ENCODE results near the gene PRKCD. TPM values are rescaled to one million over a fixed set of nuclear protein-coding genes. Genes with fewer than 3 reads are reported as not detected.
A peak's percentile ranks its signal among the peaks of the same experiment; 100 is the strongest.

Gene PRKCD
- total and polyA plus RNA-seq, 9 of the 15 experiments (the other 6 are each of a cell fraction or from before 2014, with no cell fraction given) = 2.5 to 19.5 (median 6.1) TPM

- intact Hi-C loops (cut with micrococcal nuclease) = loop anchor here (5.0 kb wide), 1 partner anchor 67 kb away; no protein-coding TSS in a partner anchor
- TF ChIP-seq ELF2 (CRISPR knock-in tag; IDR thresholded peaks at IDR 0.05) = peak; percentile 86
- no peak for TF ChIP-seq CBX8 (IDR thresholded peaks at IDR 0.05; ENCODE audit: borderline replicate concordance, extremely low read depth, low read depth, low read length, poor library complexity, severe bottlenecking)
- TF ChIP-seq MLX (CRISPR knock-in tag; conservative IDR thresholded peaks at IDR 0.05) = no peak
- TF ChIP-seq ZNF586 (CRISPR knock-in tag; conservative IDR thresholded peaks at IDR 0.05) = no peak
- no peak for TF ChIP-seq RBM17 (IDR thresholded peaks at IDR 0.05; ENCODE audit: borderline replicate concordance, low read depth, low read length)
- TF ChIP-seq MEF2D (tag; conservative IDR thresholded peaks at IDR 0.05; ENCODE audit: low read depth) = no peak
- TF ChIP-seq POLR2AphosphoS5 (IDR thresholded peaks at IDR 0.05; ENCODE audit: control insufficient read depth, insufficient read depth, low read depth, low read length) = no peak
- no peak for TF ChIP-seq HNRNPUL1 (IDR thresholded peaks at IDR 0.05; ENCODE audit: low read length)
- no peak for TF ChIP-seq TSC22D4 (tag; IDR thresholded peaks at IDR 0.05)
- TF ChIP-seq SLC30A9 (CRISPR knock-in tag; IDR thresholded peaks at IDR 0.05) = no peak
- no peak for TF ChIP-seq PHB2 (IDR thresholded peaks at IDR 0.05; ENCODE audit: low read depth)
- TF ChIP-seq TRIM25 (IDR thresholded peaks at IDR 0.05; ENCODE audit: borderline replicate concordance) = no peak
- TF ChIP-seq RBBP5 (IDR thresholded peaks at IDR 0.05; ENCODE audit: borderline replicate concordance, insufficient read depth, low read length, poor library complexity, severe bottlenecking) = no peak
- TF ChIP-seq ILK (tag; IDR thresholded peaks at IDR 0.05; ENCODE audit: borderline replicate concordance, low read depth) = no peak
- no peak for TF ChIP-seq EP300 (IDR thresholded peaks at IDR 0.05; ENCODE audit: low read length)
- TF ChIP-seq DDX20 (tag; IDR thresholded peaks at IDR 0.05; ENCODE audit: low read depth) = no peak
- no peak for TF ChIP-seq NONO (IDR thresholded peaks at IDR 0.05; ENCODE audit: low read depth in 2 of 2, low read length in 1 of 2)
- no peak for TF ChIP-seq NUFIP1 (IDR thresholded peaks at IDR 0.05; ENCODE audit: partially characterized antibody)
Observed at GRCh38 chr3:53130179-53131061, 30.6 kb upstream of the PRKCD start, which contains the start of gene RFT1. TSS of gene RFT1 (minus strand) at chr3:53130435. CDS start at chr3:53130400, 35 bp downstream.

More at GRCh38 chr3:53130179-53131061, 30.6 kb upstream of the PRKCD start, which contains the start of gene RFT1:
- BruUV-seq (replicated peaks) = TSS peak; percentile 97
- peak; percentile 74 for FAIRE-seq
- Histone ChIP-seq H3K4me1 (replicated peaks in 1 of 2; ENCODE audit: control insufficient read depth in 2 of 2, insufficient read depth in 2 of 2, low read length in 2 of 2) (peaks cover 11 to 16% of the 10 kb centered on the region in 2 experiments; a peak in 3 of 5 replicates), H4K20me1 (replicated peaks; ENCODE audit: control insufficient read depth, insufficient read depth, low read length) (no peaks in the 10 kb centered on the region), H3K36me3 (ENCODE audit: control insufficient read depth, insufficient read depth, low read length) (peaks cover 5% of the 10 kb centered on the region; the same call in 2 of the 3 replicates), H3K4me3 (peak within 1 kb of the TSS; percentile 92), H3K9me1 (ENCODE audit: control insufficient read depth, insufficient read depth, low read length) (no peaks in the 10 kb centered on the region), H2AFZ (ENCODE audit: low read depth, low read length) (peak within 1 kb of the TSS; percentile 99), H3K9ac (ENCODE audit: insufficient read depth in 1 of 2, low read depth in 2 of 2, low read length in 2 of 2) (peak within 1 kb of the TSS; percentile 72 to 96), H3K27me3 (ENCODE audit: control insufficient read depth in 2 of 2, insufficient read depth in 2 of 2, low read length in 2 of 2) (no peaks in the 10 kb centered on the region), H3K9me3 (replicated peaks; ENCODE audit: control insufficient read depth, insufficient read depth, low read depth, low read length) (no peaks in the 10 kb centered on the region), H3K79me2 (ENCODE audit: control insufficient read depth, insufficient read depth, low read length) (peaks cover 11% of the 10 kb centered on the region; the same call in 2 of the 3 replicates), H3K27ac (ENCODE audit: extremely low read depth, low read depth, low read length) (peak within 1 kb of the TSS; percentile 84), H3K4me2 (ENCODE audit: insufficient read depth, low read length) (peak within 1 kb of the TSS; percentile 87)
- in situ Hi-C loops (cut with MboI) = no loop called here
- DNase-seq (ENCODE audit: extremely low read depth in 1 of 4, low spot score in 3 of 4) = peak; percentile 83 to 95 (median 86)
- ChIA-PET CTCF (ENCODE audit: low intra/inter-chr PET ratio) (interaction anchor here (0.6 kb wide), 1 partner anchor 16 kb away, joined by 3 read pairs; no protein-coding TSS in a partner anchor), POLR2A (no interaction called here)
- WGBS (ENCODE audit: insufficient coverage, low coverage, missing lambda C conversion rate) = 2% methylated on average over 15 of the region's 41 CpGs
- peak; percentile 86 for ATAC-seq
